Activated T-cell treated with anti-CD3 and anti-CD28 coated beads, Interleukin-2, amount 50 U/mL, for 24 hours (primary cell): ENCODE results near the gene PDE9A.

Experiments used
- DNase-seq: peaks from one replicate; pipeline ENCODE4 v3.0.0-alpha.2; 2020
- H3K27ac Mint-ChIP-seq: 2 replicates; pipeline ENCODE4 v1.8.0; 2020; ENCODE audit warnings: mild to moderate bottlenecking, mixed read lengths
- H3K27me3 Mint-ChIP-seq: 2 replicates; pipeline ENCODE4 v1.8.0; 2020; ENCODE audit warnings: mixed read lengths
- H3K36me3 Mint-ChIP-seq: 2 replicates; pipeline ENCODE4 v1.8.0; 2020; ENCODE audit warnings: low read depth, mixed read lengths
- H3K4me1 Mint-ChIP-seq: 2 replicates; pipeline ENCODE4 v1.8.0; 2020; ENCODE audit warnings: low read depth, mixed read lengths
- H3K4me3 Mint-ChIP-seq: 2 replicates; pipeline ENCODE4 v1.8.0; 2020; ENCODE audit warnings: mild to moderate bottlenecking, moderate library complexity, mixed read lengths
- H3K9me3 Mint-ChIP-seq: 2 replicates; pipeline ENCODE4 v1.8.0; 2020; ENCODE audit warnings: mixed read lengths

Gene PDE9A

DNA sequence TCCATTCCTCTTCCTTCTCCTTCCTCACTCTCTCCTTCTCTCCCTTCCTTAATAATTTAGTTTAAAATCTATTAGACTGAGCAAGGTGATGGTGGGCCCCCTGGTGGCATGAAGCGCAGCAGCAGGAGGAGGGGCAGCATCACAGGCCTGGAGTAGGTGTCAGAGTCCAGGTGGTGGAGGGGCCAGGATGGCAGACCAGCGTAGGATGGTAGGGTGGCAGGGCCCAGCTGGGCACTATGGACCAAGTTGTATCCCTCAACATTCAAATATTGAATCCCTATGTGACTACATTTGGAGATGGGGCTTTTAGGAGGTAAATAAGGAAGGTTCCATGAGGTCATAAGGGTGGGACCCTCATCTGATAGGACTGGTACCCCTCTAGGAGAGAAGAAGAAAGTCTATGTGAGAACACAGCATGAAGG is 164.9 kb downstream of the PDE9A start:
- Mint-ChIP-seq H3K4me3 (no peak overlapping the region), H3K27ac (no peak overlapping the region), H3K36me3 (peaks cover 2% of the 10 kb centered on the region), H3K4me1 (peaks cover 3% of the 10 kb centered on the region), H3K9me3 (peaks cover 2% of the 10 kb centered on the region), H3K27me3 (peaks cover 10% of the 10 kb centered on the region)
- DNase-seq, result peak; percentile 77

DNA sequence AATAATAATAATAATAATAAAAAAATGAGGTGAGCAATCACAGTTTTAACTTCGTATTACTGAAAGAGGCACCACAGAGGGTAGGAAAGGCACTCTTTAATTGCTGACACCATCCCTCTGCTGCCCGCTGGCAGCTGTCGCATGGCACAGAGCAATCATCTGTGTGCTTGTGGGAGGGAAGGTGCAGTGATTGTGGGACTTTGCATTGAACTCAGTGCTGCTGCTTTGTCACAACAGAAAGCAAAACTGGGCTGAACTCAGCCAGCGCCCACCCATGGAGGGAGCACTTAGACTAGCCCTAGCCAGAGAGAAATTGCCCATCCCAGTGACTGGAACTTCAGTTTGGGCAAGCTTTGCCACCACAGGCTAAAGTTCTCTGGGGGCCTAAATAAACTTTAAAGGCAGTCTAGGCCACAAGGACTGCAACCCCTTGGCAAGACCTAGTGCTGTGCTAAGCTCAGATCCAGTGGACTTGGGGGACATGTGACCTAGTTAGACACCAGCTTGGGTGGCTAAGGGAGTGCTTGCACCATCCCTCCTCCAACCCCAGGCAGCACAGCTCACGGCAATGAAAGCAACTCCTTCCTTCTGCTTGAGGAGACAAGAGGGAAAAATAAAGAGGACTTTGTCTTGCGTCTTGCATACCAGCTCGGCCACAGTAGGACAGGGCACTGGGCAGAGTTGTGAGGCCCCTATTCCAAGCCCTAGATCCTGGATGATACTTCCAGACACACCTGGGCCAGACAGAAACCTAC is 166.6 kb downstream of the PDE9A start:
- H3K36me3 Mint-ChIP-seq, result peaks cover under 1% of the 10 kb centered on the region
- H3K4me1 Mint-ChIP-seq, result peaks cover 4% of the 10 kb centered on the region
- DNase-seq, result no peak
- no peak overlapping the region for H3K4me3 Mint-ChIP-seq
- peaks cover 13% of the 10 kb centered on the region for H3K27me3 Mint-ChIP-seq
- H3K27ac Mint-ChIP-seq, result no peak overlapping the region
- peaks cover under 1% of the 10 kb centered on the region for H3K9me3 Mint-ChIP-seq

DNA sequence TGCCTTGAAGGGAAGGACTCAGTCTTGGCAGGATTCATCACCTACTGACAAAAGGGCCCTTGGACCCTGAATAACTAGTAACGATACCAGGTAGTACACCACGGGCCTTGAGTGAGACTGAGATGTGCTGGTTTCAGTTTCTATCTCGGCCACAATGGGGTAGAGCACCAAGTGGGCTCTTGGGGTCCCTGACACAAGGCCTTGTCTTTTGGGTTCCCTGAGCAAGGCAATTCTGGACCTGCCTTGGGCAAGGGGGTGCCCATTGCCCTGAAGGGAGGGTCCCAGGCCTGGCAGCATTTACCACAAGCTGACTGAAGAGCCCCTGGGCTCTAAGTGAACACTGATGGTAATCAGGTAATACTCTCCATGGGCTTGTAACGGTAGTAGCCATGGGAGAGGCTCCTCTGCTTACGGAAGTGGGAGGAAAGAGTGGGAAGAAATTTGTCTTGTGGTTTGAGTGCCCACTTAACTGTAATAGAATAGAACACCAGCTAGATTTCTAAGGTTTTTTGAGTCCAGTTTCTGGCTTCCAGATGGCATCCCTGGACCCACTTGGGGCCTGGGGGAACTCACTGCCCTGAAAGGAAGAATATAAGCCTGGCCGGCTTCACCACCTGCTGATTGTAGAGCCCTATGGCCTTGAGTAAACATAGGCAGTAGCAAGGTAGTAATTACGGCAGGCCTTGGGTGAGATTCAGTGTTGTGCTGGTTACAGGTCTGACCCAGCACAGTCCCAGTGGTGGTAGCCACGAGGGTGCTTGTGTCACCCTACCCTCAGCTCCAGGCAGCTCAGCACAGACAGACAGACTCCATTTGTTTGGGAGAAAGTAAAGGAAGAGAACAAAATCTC is 167.4 kb downstream of the PDE9A start:
- Mint-ChIP-seq H3K9me3 (no peaks in the 10 kb centered on the region), H3K27me3 (peaks cover 21% of the 10 kb centered on the region), H3K27ac (no peak overlapping the region), H3K4me3 (no peak overlapping the region), H3K36me3 (no peaks in the 10 kb centered on the region), H3K4me1 (peaks cover 4% of the 10 kb centered on the region)
- DNase-seq, result no peak
